HG02642 (cell line): Measurements from ENCODE around the gene DDC.

ENCODE experiments used
- ATAC-seq: cut with Tn5 transposase; IDR thresholded peaks from one replicate; pipeline ENCODE4 v1.9.1; 2021; ENCODE audit warnings: mild to moderate bottlenecking; ENCODE audit not compliant: unreplicated experiment, poor library complexity

DDC gene

GRCh38 chr7:50426280-50427045 is 138.7 kb downstream of the DDC start:
- no peak for ATAC-seq

- no peak for ATAC-seq
Measured at GRCh38 chr7:50425318-50425717, 139.9 kb downstream of the DDC start.

- ATAC-seq, result no peak
Measured at GRCh38 chr7:50423860-50424259, 141.3 kb downstream of the DDC start.

- no peak for ATAC-seq
Measured at GRCh38 chr7:50422858-50423257, 142.3 kb downstream of the DDC start.

GRCh38 chr7:50421043-50421442 is 144.2 kb downstream of the DDC start:
- ATAC-seq, result no peak

GRCh38 chr7:50418526-50419290 is 146.5 kb downstream of the DDC start:
- no peak for ATAC-seq

- ATAC-seq, result peak; percentile 88
Measured at GRCh38 chr7:50418086-50418515, 147.1 kb downstream of the DDC start.

- ATAC-seq, result peak; percentile 76
Measured at GRCh38 chr7:50416527-50417182, 148.6 kb downstream of the DDC start.

GRCh38 chr7:50415844-50416364 is 149.3 kb downstream of the DDC start:
- ATAC-seq, result no peak

GRCh38 chr7:50413561-50413960 is 151.6 kb downstream of the DDC start:
- no peak for ATAC-seq

GRCh38 chr7:50412973-50413372 is 152.2 kb downstream of the DDC start:
- no peak for ATAC-seq

GRCh38 chr7:50411332-50411731 is 153.9 kb downstream of the DDC start:
- ATAC-seq, result peak; percentile 22

GRCh38 chr7:50409856-50410745 is 155.1 kb downstream of the DDC start:
- peak; percentile 61 for ATAC-seq
